HG02970 (cell line): ENCODE measurements around the gene SH3BGRL3.
"Not testable (repeated sequence)": the region's sequence is repeated elsewhere in the genome, so short reads cannot be mapped to it uniquely, and the experiment has no call there.

Experiments
- ATAC-seq: cut with Tn5 transposase; IDR thresholded peaks from one replicate; pipeline ENCODE4 v1.9.1; 2021; ENCODE audit warnings: mild to moderate bottlenecking, moderate library complexity, moderate number of reproducible peaks; ENCODE audit not compliant: unreplicated experiment, low FRiP score

Gene SH3BGRL3

GRCh38 chr1:26279456-26280332 is at the start of gene SH3BGRL3:
SH3BGRL3 (plus strand) TSS chr1:26280086; CDS start chr1:26280156, 70 bp downstream.
- peak; percentile 43 for ATAC-seq

- ATAC-seq = not testable (repeated sequence)
Measured at GRCh38 chr1:26230682-26231081, 49.2 kb upstream of the SH3BGRL3 start.

- peak; percentile 92 for ATAC-seq
Measured at GRCh38 chr1:26233903-26234643, 45.8 kb upstream of the SH3BGRL3 start, which contains the start of gene CEP85. CEP85 (plus strand) TSS chr1:26234200; CDS start chr1:26239784, 5,584 bp downstream.

- ATAC-seq = no peak
Measured at GRCh38 chr1:26234644-26235370, 45.1 kb upstream of the SH3BGRL3 start.

GRCh38 chr1:26237230-26237966 is 42.5 kb upstream of the SH3BGRL3 start:
- ATAC-seq = no peak

- no peak for ATAC-seq
Measured at GRCh38 chr1:26239936-26240335, 40.0 kb upstream of the SH3BGRL3 start.

GRCh38 chr1:26252718-26253117 is 27.2 kb upstream of the SH3BGRL3 start:
- ATAC-seq = no peak

- no peak for ATAC-seq
Measured at GRCh38 chr1:26254404-26254803, 25.5 kb upstream of the SH3BGRL3 start.

- ATAC-seq = no peak
Measured at GRCh38 chr1:26257222-26257621, 22.7 kb upstream of the SH3BGRL3 start.

GRCh38 chr1:26259005-26259404 is 20.9 kb upstream of the SH3BGRL3 start:
- ATAC-seq = no peak

- no peak for ATAC-seq
Measured at GRCh38 chr1:26259578-26259977, 20.3 kb upstream of the SH3BGRL3 start.

- no peak for ATAC-seq
Measured at GRCh38 chr1:26263212-26263611, 16.7 kb upstream of the SH3BGRL3 start.

GRCh38 chr1:26265405-26265804 is 14.5 kb upstream of the SH3BGRL3 start:
- ATAC-seq = no peak

GRCh38 chr1:26268290-26269197 is 11.3 kb upstream of the SH3BGRL3 start:
- ATAC-seq = no peak

GRCh38 chr1:26269198-26269550 is 10.7 kb upstream of the SH3BGRL3 start:
- ATAC-seq = no peak

- no peak for ATAC-seq
Measured at GRCh38 chr1:26274801-26275425, 5.0 kb upstream of the SH3BGRL3 start.

- ATAC-seq = no peak
Measured at GRCh38 chr1:26275580-26276431, 4.1 kb upstream of the SH3BGRL3 start.

- no peak for ATAC-seq
Measured at GRCh38 chr1:26276432-26276838, 3.5 kb upstream of the SH3BGRL3 start.
